GM12891 (cell line): ENCODE measurements around the gene FBXO46.

Source experiments
- POLR2A ChIP-seq: IDR thresholded peaks from 2 replicates; pipeline ENCODE4 v1.6.1; 2011; ENCODE audit warnings: low read depth, low read length, control low read depth
- POLR2AphosphoS5 ChIP-seq: IDR thresholded peaks from 2 replicates; pipeline ENCODE4 v1.6.1; 2011; ENCODE audit warnings: low read depth, low read length, control low read depth

DNA sequence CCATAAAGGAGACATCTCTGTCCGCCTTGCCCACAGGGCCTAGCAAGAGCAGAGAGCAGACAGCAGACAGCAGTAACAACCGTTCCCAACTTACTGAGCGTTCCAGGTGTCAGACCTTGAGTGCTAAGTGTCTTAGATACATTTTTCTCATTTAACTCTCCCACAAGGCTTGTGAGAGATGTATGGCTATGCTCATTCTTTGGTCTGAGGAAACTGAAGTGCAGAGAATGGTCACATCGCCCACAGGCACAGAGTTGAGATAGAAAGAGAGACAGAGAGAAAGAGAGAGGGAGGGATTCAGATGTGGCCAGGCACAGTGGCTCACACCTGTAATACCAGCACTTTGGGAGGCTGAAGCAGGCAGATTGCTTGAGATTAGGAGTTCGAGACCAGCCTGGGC, 16.8 kb upstream of the FBXO46 start:
- TF ChIP-seq POLR2A (no peak), POLR2AphosphoS5 (no peak)
